Suprapubic skin (tissue), 4 donors: ENCODE measurements around the gene PPP2R2C.

Experiments used
- EP300 ChIP-seq: sonication (generic); formaldehyde crosslinking; IDR thresholded peaks from one replicate; pipeline ENCODE4 v1.6.1; 2017; ENCODE audit warnings: antibody characterized with exemption
- POLR2A ChIP-seq, 2 donors: fragments of 450-650 bp; IDR thresholded peaks; one replicate each; pipeline ENCODE4 v1.6.1; 2017; ENCODE audit warnings: antibody characterized with exemption in 2 of 2, mild to moderate bottlenecking in 2 of 2, moderate library complexity in 2 of 2
- POLR2AphosphoS5 ChIP-seq, 3 donors: sonication (generic); formaldehyde crosslinking; IDR thresholded peaks; one replicate each; pipeline ENCODE4 v1.6.1; 2017; ENCODE audit warnings: antibody characterized with exemption in 3 of 3
- TF ChIP-seq, protein P1 (sequence below), 2 donors: fragments of 200-600 bp in 1 of 2; fragments of 450-650 bp in 1 of 2; sonication (generic) in 1 of 2; IDR thresholded peaks; one replicate each; pipeline ENCODE4 v1.5.1; 2016 to 2019; ENCODE audit warnings: antibody characterized with exemption in 2 of 2, mild to moderate bottlenecking in 1 of 2, moderate library complexity in 1 of 2

DNA sequence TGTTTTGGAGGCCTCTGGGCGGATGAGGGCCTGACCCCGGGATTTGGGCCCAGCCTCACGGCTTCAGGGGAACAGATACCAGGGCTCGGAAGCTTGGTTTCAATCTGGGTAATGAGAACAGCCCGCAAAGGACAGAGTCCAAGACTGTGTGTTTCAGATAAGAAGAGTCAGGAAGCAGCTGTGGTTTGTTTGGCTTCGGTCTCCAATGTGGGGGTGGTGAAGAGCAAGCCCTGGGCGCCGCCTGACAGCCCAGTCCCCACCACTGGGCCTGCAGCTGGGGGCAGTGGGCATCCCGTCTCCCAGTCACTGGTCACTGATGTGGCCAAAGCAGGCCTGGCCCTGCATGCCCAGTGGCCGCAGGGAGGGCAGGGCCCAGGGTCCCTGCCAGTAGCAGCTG, 193.6 kb downstream of the PPP2R2C start:
- TF ChIP-seq POLR2AphosphoS5 (IDR thresholded peaks at IDR 0.05), result no peak
- TF ChIP-seq, protein P1, sequence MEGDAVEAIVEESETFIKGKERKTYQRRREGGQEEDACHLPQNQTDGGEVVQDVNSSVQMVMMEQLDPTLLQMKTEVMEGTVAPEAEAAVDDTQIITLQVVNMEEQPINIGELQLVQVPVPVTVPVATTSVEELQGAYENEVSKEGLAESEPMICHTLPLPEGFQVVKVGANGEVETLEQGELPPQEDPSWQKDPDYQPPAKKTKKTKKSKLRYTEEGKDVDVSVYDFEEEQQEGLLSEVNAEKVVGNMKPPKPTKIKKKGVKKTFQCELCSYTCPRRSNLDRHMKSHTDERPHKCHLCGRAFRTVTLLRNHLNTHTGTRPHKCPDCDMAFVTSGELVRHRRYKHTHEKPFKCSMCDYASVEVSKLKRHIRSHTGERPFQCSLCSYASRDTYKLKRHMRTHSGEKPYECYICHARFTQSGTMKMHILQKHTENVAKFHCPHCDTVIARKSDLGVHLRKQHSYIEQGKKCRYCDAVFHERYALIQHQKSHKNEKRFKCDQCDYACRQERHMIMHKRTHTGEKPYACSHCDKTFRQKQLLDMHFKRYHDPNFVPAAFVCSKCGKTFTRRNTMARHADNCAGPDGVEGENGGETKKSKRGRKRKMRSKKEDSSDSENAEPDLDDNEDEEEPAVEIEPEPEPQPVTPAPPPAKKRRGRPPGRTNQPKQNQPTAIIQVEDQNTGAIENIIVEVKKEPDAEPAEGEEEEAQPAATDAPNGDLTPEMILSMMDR (IDR thresholded peaks at IDR 0.05), result no peak
- no peak for TF ChIP-seq EP300
- no peak for TF ChIP-seq POLR2A (IDR thresholded peaks at IDR 0.05)
